GM18907 (cell line): Measurements from ENCODE around the gene CCDC40.
"Not testable (repeated sequence)": the region's sequence is repeated elsewhere in the genome, so short reads cannot be mapped to it uniquely, and the experiment has no call there.

Source experiments
- ATAC-seq: cut with Tn5 transposase; IDR thresholded peaks from one replicate; pipeline ENCODE4 v1.9.1; 2021; ENCODE audit warnings: mild to moderate bottlenecking, moderate library complexity; ENCODE audit not compliant: unreplicated experiment

CCDC40 gene

DNA sequence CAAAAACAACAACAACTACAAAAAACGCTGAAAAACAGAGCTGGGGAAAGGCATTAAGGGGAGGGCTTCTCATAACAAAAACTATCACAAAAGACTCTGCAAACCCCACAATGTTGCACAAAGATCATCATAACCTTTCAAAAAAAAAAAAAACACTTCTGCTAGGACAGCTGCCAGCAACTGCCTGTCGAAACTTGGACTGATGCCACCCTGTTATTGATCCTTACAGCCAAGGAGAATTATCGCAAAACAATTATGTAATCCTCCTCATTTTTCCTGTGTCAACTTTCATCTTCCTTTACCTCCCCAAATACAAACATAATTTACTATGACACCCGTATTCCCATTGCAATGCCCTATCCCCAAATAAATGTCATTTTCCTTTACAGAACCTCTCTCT, 9.3 kb downstream of the CCDC40 start:
- no peak for ATAC-seq

DNA sequence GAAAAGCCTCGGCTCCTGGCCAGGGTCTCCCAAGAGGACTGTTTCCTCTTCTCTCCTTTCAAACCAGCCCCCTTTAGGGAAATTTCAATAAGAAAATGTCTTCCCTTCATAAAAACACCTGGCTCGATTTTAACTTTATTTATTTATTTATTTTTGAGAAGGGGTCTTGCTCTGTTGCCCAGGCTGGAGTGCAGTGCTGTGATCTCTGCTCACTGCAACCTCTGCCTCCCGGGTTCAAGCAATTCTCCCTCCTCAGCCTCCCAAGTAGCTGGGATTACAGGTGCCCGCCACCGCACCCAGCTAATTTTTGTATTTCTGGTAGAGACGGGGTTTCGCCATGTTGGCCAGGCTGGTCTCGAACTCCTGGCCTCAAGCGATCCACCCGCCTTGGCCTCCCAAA, 10.3 kb downstream of the CCDC40 start:
- not testable (repeated sequence) for ATAC-seq

DNA sequence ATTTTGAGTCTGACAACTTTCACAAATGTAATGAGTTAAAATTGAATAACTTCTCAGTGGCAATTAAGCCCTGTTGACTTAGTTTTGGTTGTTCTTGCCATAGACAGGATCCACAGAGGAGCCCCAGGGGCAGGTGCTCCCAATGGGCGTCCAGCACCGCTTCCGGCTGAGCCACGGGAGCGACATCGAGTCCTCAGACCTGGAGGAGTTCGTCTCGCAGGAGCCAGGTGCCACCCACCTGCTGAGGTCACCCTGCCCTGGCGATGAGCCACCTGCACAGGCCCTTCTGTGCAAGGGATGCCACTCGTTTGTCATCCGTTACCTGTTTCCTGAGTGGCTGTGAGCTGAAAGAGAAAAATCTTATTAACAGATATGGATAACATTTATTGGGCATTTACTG, 10.7 kb downstream of the CCDC40 start:
- no peak for ATAC-seq

DNA sequence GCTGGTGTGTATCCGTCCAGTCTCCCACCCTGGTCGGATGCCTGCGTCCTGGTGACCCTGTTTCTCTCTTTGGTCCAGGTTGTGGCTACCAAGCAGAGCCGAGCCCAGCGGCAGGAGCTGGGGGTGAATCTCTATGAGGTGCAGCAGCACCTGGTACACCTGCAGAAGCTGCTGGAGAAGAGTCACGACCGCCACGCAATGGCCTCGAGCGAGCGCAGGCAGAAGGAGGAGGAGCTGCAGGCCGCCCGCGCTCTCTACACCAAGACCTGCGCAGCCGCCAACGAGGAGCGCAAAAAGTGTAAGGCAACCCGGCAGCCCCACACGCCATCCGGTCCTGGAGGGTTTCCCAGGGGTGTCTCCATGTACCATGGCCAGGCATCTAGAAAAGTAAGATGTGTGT, 13.5 kb downstream of the CCDC40 start:
- no peak for ATAC-seq

DNA sequence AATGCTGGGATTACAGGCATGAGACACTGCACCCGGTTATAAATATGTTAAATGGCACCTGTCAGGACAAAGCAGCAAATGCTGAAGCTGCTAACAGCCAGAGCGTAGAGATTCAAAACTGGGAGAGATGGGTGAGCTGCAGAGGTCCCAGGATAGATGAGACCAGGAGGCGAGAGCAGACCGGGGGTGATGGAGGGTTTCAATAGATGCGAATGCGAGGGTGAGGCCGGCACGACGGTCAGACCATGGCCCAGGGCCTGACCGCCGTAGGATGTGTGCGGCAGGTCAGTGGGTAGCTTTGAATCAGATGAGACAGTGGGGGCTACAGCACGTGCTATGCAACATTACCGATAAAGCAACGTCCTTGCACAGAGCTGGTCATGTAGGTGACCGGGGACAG, 14.3 kb downstream of the CCDC40 start:
- no peak for ATAC-seq

DNA sequence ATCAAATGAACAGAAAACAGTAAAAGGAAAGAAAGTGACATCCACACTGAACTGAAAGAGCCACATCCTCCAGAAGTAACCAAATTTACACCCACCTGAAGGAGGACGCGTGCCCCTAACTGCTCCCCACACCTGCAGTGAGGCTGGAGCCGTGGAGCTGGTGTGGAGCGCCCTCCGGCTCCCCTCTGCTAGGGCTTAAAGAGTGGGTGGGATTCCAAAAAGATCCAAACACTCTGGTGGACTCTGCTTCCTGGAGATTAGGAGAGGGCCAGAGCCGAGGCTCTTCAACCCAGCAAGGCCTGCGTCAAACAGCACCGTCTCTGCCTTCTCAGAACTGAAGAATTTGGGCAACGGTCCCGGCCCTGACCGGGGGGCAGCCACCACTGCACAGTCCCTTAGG, 15.2 kb downstream of the CCDC40 start:
- ATAC-seq: no peak

DNA sequence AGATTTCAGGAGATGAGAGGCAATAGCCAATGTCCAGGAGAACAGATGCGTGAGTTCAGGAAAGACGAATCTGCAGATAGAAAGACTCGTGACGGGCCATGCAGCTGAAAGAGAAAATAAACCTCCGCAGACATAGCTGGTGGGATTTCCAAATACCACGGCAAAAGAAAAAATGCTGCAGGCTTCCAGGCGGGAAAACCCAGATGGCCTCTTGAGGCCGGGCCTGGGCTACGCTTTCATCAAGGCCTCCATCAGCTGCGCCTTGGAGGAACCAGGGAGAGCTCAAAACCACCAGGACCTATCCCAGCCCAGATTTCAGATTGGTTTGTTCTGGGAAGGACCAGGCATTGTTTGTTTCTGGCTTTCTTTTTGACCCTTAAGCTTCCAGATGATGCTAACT, 16.7 kb downstream of the CCDC40 start:
- no peak for ATAC-seq

DNA sequence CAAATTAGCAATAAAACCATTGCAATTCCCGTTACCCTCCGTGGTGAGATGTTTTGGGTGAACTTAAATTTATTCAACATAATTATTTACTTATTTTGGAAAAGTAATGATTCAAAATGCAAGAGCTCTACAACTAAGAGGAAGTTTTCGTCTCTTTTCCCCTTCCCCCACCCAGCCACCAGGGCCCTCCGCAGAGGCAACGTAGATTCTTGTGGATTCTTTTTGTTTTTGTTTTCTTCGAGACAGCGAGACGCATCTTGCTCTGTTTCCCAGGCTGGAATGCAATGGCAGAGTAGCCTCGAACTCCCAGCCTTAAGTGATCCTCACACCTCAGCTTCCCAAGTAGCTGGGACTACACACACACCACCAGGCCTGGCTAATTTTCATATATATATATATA, 19.2 kb downstream of the CCDC40 start:
- ATAC-seq: no peak

DNA sequence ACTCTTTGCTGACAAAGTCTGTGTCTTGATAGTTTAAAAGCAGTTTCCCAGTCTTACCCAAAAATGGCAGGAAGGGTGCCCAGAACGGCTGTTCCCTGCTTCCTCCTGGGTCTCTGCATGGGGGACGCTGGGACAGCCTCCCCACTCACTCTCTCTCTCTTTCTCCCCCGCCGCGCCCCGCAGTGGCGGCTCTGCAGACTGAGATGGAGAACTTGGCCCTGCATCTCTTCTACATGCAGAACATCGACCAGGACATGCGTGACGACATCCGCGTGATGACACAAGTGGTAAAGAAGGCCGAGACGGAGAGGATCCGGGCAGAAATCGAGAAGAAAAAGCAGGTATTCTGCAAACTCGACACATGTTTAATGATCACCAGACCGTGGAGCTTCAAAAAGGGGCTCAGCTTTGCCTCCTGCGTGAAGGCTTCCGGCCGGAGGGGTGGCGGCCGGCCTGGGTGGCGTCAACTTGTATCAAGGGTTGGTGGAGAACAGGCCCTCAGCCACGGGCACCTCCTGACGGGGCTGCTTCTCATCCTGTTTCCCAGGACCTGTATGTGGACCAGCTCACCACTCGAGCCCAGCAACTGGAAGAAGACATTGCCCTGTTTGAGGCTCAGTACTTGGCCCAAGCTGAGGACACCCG, 22.0 kb downstream of the CCDC40 start:
- no peak for ATAC-seq

DNA sequence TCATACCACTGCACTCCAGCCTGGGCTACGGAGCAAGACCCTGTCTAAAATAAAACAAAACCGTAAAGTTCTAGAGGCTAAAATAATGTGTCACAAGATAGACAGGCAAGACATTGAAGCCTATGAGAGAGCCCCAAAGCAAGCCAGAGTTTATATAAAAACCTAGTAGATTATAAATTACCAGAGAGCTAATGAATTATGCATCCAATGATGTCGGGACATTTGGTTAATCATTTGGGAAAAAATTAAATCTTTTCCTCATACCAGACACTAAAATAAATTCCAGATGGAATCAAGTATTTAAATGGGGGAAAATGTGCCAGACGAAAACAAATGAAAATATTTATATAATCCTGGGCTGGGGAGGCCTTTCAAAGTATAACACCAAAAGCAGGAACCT, 24.2 kb downstream of the CCDC40 start:
- ATAC-seq: no peak

DNA sequence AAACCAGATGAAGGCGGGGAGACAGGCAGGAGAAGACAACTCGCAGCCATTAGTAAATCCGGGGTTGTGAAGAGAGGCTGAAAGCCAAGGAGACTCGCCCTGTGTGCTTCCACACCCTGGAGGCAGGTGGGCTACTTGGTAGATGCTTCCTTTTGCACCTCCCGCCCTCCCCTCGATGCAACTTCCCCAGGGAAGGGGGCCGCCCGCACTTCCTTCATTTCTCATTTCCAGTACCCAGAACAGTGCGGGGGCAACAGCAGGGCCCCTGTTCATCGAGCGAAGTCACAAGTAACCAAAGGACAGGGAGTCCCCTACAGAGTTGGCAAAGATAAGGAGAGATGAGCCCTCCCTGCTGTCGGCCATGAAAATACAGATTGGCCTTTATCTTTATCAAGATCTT, 25.0 kb downstream of the CCDC40 start:
- ATAC-seq: no peak

DNA sequence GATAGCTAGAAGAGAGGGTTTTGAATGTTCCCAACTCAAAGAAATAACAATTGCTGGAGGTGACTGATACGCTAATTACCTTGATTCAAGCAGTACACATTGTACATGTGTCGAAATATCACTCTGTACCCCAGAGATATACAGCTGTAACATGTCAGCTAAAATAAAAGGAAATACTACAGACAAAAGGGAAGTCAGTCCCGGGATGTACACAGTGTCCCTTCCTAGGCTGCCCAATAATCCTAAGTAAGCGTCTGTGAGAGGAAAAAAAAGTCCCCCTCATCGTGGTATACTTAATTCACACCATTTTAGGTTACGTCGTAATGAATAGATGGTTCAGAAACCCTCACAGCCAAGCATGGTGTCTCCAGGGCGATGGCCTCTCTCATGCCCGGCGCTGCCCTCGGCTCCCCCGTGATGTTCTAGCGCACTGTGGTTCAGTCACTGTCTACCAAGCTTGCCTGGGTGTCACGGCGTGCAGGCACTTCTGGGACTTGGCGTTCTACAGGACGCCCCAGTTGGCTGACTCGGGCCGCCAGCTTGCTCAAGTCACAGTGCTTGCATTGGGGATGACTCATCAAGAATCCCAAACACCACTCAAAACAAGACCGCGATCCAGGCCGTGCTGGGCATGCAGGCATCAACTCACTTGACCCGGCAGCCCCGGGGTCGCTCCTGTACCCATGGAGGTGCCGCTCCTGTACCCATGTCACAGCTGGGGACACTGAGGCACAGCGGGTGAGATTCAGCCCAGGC, 27.6 kb downstream of the CCDC40 start:
- no peak for ATAC-seq

DNA sequence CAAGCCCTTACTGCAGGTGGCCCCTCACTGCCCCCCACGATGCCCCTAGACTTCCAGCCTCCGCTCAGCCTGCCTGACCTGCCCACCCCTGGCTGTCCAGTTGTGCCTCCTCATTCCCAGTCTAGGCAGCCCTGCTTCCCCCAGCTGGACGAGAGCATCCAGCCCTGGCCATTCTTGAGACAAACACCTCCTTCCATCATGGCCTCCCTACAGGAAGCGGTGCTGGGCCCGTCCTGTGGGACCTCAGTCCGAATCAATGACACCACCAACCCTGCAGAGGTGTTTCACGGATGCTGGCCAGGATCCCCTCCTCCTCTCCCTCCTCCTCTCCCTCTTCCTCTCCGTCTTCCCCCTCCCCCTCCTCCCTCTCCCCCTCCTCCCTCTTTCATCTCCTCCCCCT, 28.3 kb downstream of the CCDC40 start:
- ATAC-seq: no peak

DNA sequence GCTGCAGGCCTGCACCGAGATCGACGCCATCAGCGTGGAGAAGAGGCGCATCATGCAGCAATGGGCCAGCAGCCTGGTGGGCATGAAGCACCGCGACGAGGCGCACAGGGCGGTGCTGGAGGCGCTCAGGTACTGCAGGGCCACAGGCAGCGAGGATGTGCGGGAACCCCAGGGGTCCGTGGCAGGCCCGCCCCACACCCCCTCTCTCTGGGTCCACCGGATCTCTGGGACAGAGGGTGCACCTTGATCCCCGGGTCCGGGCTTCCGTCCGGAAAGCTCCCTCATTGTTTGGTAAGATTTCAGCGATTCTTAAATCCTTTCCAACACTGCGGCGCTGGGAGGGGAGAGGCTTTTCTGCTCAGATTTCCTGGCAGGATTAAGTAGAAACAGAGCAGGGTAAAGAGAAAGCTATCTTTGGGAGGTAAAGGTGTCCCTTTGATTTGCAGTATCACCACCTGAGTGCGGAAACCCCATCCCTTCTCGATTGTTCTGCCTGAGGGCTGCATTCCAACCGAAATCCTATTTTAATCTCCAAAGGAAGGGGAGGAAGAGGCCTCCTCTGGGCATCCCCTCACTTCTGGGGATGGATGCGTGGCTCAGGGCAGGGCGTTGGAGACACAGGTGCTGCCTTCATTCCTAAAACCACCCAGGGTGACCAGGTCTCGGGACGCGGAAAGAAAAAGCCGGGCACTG, 29.2 kb downstream of the CCDC40 start:
- ATAC-seq: no peak

DNA sequence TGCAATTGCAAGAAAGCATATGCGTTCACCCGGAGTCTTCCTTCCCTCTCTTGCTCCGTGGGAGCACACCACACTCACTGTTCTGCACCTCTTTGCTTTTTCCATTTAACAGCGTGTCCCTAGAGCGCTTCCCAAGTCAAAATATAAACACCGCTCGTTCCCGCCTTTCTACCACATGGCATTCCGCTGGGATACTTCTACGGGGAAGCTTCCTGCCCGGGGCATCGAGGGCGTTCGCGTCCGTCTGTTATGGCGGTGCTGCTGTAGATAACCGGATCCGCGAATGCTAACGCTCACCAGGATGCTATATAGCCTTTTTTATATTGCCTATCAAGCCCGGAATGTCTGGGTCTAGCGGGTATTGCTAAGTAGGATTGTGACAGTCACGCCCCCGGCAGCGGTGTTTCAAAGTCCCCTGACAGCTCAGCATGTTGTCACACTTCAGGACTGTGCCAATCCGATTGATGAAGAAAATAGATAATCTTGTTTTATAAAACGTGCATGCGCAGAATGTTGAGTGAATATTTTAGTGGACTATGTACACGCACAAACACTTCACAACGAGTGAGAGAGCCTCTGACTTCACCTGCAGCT, 31.0 kb downstream of the CCDC40 start:
- ATAC-seq: no peak

DNA sequence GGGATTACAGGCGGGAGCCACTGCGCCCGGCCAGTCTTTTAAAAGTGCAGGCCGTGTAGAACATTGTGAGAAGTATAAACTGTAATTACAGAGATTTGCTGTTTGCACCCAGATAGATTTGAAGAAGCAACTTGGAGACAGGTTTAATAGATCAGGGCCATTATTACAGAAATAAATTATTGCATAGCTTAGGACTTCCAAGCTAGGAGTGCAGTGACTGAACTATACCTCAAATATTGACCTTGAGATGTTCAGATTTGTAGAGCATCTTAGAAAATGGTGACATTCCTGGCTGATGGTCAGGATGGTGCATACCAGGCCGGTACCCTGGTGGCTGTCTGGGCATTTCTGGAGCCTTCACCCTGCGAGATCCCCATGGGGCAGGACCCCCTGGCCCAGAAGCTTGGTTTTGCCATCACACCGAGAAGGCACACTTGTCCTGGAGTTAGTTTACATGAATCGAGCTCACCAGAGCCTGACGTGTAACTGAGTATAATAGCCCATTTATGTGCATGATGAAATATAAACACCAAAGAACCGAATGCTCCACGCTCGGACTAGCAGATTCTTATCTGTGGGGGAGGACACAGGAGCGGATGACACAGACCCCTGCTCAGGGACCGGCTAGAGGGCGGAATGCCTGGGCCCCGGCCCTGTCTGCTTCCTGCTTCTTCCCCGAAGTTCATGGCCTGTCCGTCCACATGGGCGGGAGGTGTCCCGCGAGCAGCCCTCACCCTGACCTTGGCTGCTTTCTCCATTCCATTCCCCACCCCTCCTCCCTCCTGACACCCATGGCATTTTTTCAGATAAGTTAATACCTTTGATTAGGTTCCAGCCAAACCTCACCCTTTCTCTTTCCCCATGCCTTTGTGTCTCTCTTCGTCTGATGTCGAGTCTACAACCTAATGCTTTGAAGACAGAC, 32.1 kb downstream of the CCDC40 start:
- no peak for ATAC-seq

DNA sequence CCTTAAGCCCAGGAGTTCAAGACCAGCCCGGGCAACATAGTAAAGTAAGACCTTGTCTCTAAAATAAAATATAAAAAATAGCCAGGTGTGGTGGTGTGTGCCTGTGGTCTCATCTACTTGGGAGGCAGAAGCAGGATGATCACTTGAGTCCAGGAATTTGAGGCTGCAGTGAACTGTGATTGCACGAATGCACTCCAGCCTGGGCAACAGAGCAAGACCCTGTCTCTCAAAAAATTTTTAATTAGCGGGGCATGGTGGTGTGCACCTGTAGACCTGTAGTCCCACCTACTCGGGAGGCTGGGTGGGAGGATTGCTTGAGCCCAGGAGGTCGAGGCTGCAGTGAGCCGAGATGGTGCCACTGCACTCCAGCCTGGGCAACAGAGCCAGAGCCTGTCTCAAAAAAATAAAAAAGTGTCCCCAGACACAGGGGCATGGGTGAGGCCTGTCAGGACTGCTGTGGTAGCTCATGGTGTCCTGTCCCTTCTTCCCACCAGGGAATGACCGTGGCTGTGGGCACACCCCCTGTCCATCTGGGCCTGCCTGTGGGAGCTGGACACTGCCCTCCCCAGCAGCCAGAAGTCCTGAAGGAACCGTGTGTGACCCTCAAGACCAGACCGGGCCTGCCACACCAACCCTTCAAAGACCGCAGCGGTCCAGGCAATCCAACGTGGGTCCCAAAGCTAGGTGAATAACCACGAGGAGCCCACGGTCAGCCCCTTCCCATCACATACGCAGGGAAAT, 34.1 kb downstream of the CCDC40 start:
- ATAC-seq: no peak

DNA sequence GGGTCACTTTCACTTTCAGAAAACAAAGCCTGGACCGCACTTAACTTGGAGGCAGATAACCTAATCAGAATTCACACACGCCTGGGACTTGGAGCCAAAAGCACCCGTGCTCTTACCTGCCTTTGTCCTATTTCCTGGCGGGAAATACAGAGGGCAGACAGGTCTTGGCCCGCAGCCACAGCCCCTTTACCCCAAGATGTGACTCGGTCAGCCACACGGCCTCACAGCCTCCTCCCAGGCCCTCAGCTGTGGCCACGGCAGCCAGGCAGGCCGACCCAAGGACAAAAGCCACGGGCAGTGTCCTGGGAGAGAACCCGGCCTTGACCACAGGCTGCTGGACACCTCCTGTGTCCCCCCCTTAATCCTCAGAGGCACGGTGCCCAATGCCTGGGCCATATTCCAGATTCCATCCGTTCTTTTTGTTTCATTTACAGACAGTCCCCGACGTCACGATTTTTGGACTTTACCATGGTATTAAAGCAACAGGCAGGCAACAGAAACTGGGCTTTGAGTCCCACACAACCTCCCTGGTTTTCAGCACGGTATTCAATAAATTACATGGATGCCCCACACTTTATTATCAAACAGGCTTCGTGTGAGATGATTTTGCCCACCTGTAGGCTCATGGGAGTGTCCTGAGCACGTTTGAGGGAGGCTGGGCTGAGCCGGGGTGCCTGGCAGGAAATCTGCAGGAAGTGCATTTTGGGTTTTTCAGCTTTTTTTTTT, 34.8 kb downstream of the CCDC40 start:
- no peak for ATAC-seq

DNA sequence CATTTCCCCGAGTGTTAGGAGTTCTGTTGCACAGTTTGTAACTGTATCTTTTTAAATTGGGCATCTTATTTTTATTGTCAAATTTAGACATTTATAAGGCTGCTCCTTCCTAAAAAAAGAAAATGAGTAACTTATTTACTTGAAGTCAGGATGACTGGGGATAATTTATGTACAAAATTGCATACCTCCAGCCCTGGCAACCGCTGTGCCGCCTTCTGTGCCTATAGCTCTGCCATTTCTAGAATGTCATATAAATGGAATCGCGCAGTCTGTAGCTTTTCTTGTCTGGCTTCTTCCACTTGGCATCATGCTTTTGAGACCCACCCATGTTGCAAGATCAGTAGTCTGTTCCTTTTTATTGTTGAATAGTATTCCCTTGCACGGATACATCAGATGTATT, 36.0 kb downstream of the CCDC40 start:
- no peak for ATAC-seq
